GM18870 (cell line): ENCODE data around the gene DLG1.

Source experiments
- ATAC-seq: cut with Tn5 transposase; IDR thresholded peaks from one replicate; pipeline ENCODE4 v1.9.1; 2021; ENCODE audit warnings: moderate library complexity; ENCODE audit not compliant: unreplicated experiment

Gene DLG1

GRCh38 chr3:197320582-197320981 lies 22.2 kb upstream of the DLG1 start:
- ATAC-seq, result no peak

- no peak for ATAC-seq
Measured at GRCh38 chr3:197317250-197317963, 19.0 kb upstream of the DLG1 start.

GRCh38 chr3:197312431-197312830 lies 14.0 kb upstream of the DLG1 start:
- ATAC-seq, result no peak

- ATAC-seq, result no peak
Measured at GRCh38 chr3:197311591-197311990, 13.2 kb upstream of the DLG1 start.

GRCh38 chr3:197309528-197310361 lies 11.3 kb upstream of the DLG1 start:
- ATAC-seq, result no peak

GRCh38 chr3:197308591-197308990 lies 10.2 kb upstream of the DLG1 start:
- no peak for ATAC-seq

GRCh38 chr3:197306374-197307086 lies 8.1 kb upstream of the DLG1 start:
- no peak for ATAC-seq

GRCh38 chr3:197305854-197306253 lies 7.4 kb upstream of the DLG1 start:
- ATAC-seq, result peak; percentile 90

- ATAC-seq, result no peak
Measured at GRCh38 chr3:197303452-197303851, 5.0 kb upstream of the DLG1 start.

- ATAC-seq, result no peak
Measured at GRCh38 chr3:197302696-197303341, 4.4 kb upstream of the DLG1 start.

GRCh38 chr3:197302033-197302432 lies 3.6 kb upstream of the DLG1 start:
- no peak for ATAC-seq

GRCh38 chr3:197300361-197300760 lies 1.9 kb upstream of the DLG1 start:
- ATAC-seq, result no peak

- no peak for ATAC-seq
Measured at GRCh38 chr3:197298945-197299854, 788 bp upstream of the DLG1 start.

- ATAC-seq, result peak; percentile 49
Measured at GRCh38 chr3:197297476-197298340, 704 bp downstream of the DLG1 start.

- no peak for ATAC-seq
Measured at GRCh38 chr3:197297002-197297401, 1.4 kb downstream of the DLG1 start.

- no peak for ATAC-seq
Measured at GRCh38 chr3:197296545-197296944, 1.9 kb downstream of the DLG1 start.

- no peak for ATAC-seq
Measured at GRCh38 chr3:197295871-197296270, 2.5 kb downstream of the DLG1 start.

- ATAC-seq, result no peak
Measured at GRCh38 chr3:197293605-197294237, 4.7 kb downstream of the DLG1 start.

- no peak for ATAC-seq
Measured at GRCh38 chr3:197292648-197293047, 5.8 kb downstream of the DLG1 start.
